Measurements from ENCODE around the gene PCSK9.
"Not testable (repeated sequence)": the region's sequence is repeated elsewhere in the genome, so short reads cannot be mapped to it uniquely, and the experiment has no call there.

DNA sequence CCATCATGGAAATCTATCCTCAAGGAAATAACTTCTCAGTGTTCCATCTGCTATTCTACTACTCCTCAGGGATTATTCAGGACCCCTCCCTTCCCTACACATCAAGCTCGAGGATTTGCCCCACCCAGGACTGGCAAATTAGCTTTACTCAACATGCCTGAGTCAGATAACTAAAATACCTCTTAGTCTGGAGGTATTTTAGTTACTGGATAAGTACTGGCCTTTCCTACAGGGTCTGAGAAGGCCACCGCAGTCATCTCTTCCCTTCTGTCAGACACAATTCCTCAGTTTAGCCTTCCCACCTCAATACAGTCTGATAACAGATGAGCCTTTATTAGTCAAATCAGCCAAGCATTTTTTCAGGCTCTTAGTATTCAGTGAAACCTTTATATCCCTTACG is 12.7 kb upstream of the PCSK9 start:
- TF ChIP-seq, protein P1, sequence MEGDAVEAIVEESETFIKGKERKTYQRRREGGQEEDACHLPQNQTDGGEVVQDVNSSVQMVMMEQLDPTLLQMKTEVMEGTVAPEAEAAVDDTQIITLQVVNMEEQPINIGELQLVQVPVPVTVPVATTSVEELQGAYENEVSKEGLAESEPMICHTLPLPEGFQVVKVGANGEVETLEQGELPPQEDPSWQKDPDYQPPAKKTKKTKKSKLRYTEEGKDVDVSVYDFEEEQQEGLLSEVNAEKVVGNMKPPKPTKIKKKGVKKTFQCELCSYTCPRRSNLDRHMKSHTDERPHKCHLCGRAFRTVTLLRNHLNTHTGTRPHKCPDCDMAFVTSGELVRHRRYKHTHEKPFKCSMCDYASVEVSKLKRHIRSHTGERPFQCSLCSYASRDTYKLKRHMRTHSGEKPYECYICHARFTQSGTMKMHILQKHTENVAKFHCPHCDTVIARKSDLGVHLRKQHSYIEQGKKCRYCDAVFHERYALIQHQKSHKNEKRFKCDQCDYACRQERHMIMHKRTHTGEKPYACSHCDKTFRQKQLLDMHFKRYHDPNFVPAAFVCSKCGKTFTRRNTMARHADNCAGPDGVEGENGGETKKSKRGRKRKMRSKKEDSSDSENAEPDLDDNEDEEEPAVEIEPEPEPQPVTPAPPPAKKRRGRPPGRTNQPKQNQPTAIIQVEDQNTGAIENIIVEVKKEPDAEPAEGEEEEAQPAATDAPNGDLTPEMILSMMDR (conservative IDR thresholded peaks at IDR 0.05 in 1 of 2, IDR thresholded peaks at IDR 0.05 in 1 of 2; ENCODE audit: extremely low read depth in 1 of 2, insufficient read depth in 1 of 2, low read depth in 1 of 2, low read length in 2 of 2), result not testable (repeated sequence)
- not testable (repeated sequence) for TF ChIP-seq EZH2 (IDR thresholded peaks at IDR 0.05; ENCODE audit: borderline replicate concordance, low read length)
